ENCODE data around the gene ZNF350. TPM values are rescaled to one million over a fixed set of nuclear protein-coding genes. Genes with fewer than 3 reads are reported as not detected.

The ZNF350 gene
- total and polyA plus RNA-seq, 2 of the 13 experiments (the other 11 are each of a cell fraction or from before 2014, with no cell fraction given) = 3.7 to 6.9 TPM

- TF ChIP-seq IKZF5 (CRISPR knock-in tag; IDR thresholded peaks at IDR 0.05) (no peak), TFDP1 (CRISPR knock-in tag; IDR thresholded peaks at IDR 0.05; ENCODE audit: borderline replicate concordance) (peak; percentile 62), NR2C2 (CRISPR knock-in tag; IDR thresholded peaks at IDR 0.05; ENCODE audit: borderline replicate concordance) (peak; percentile 88), ELF1 (CRISPR knock-in tag; IDR thresholded peaks at IDR 0.05) (peak; percentile 52; the same call in 1 of the 2 replicates), ZNF558 (CRISPR knock-in tag; IDR thresholded peaks at IDR 0.05; ENCODE audit: borderline replicate concordance) (no peak), ZNF3 (CRISPR knock-in tag; IDR thresholded peaks at IDR 0.05) (no peak), FOSL1 (CRISPR knock-in tag; IDR thresholded peaks at IDR 0.05; ENCODE audit: borderline replicate concordance) (no peak), HIVEP1 (CRISPR knock-in tag; IDR thresholded peaks at IDR 0.05) (no peak), CEBPB (IDR thresholded peaks at IDR 0.05; ENCODE audit: borderline replicate concordance, low read depth, low read length) (no peak), PHF8 (CRISPR knock-in tag; IDR thresholded peaks at IDR 0.05) (peak; percentile 77), ZNF230 (CRISPR knock-in tag; IDR thresholded peaks at IDR 0.05) (no peak), ZNF343 (CRISPR knock-in tag; IDR thresholded peaks at IDR 0.05) (no peak), KDM6A (CRISPR knock-in tag; IDR thresholded peaks at IDR 0.05; ENCODE audit: low read depth) (no peak), ZNF674 (CRISPR knock-in tag; IDR thresholded peaks at IDR 0.05; ENCODE audit: low read depth) (no peak), MEIS1 (CRISPR knock-in tag; IDR thresholded peaks at IDR 0.05; ENCODE audit: borderline replicate concordance) (no peak), ZNF761 (CRISPR knock-in tag; conservative IDR thresholded peaks at IDR 0.05) (no peak), CHCHD3 (CRISPR knock-in tag; IDR thresholded peaks at IDR 0.05) (no peak), FOXC1 (CRISPR knock-in tag; IDR thresholded peaks at IDR 0.05; ENCODE audit: borderline replicate concordance) (peak; percentile 73; the same call in 1 of the 2 replicates), ZBTB33 (CRISPR knock-in tag; IDR thresholded peaks at IDR 0.05) (no peak), ZNF883 (CRISPR knock-in tag; IDR thresholded peaks at IDR 0.05; ENCODE audit: not compliant biosample characterization) (no peak), AKAP8 (CRISPR knock-in tag; IDR thresholded peaks at IDR 0.05) (peak; percentile 49; the same call in 1 of the 2 replicates), SMAD1 (CRISPR knock-in tag; IDR thresholded peaks at IDR 0.05; ENCODE audit: borderline replicate concordance, low read depth) (peak; percentile 41; the same call in 1 of the 2 replicates), TEAD3 (CRISPR knock-in tag; optimal IDR thresholded peaks at IDR 0.05; ENCODE audit: borderline replicate concordance) (no peak), ZNF335 (CRISPR knock-in tag; IDR thresholded peaks at IDR 0.05) (no peak), TBP (CRISPR knock-in tag; IDR thresholded peaks at IDR 0.05) (no peak)
- TF ChIP-seq, protein P1, sequence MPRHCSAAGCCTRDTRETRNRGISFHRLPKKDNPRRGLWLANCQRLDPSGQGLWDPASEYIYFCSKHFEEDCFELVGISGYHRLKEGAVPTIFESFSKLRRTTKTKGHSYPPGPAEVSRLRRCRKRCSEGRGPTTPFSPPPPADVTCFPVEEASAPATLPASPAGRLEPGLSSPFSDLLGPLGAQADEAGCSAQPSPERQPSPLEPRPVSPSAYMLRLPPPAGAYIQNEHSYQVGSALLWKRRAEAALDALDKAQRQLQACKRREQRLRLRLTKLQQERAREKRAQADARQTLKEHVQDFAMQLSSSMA (CRISPR knock-in tag; IDR thresholded peaks at IDR 0.05) = no peak
Measured at GRCh38 chr19:51926784-51927741, 59.6 kb downstream of the ZNF350 start, which contains the start of gene ZNF613 (continued).

Measured in HepG2 (cell line).